IPS-18c (cell line): Measurements from ENCODE around the gene DHCR24.

ENCODE experiments used
- H3K4me3 ChIP-seq: 2 replicates; pipeline ENCODE4 v1.7.0; 2013; ENCODE audit warnings: low read depth, mild to moderate bottlenecking, low read length, moderate library complexity; ENCODE audit not compliant: insufficient read depth
- H3K9me3 ChIP-seq: one replicate; pipeline ENCODE4 v1.6.1; 2013; ENCODE audit warnings: mild to moderate bottlenecking, low read length, moderate library complexity; ENCODE audit not compliant: control insufficient read depth, insufficient read depth

DHCR24 gene

DNA sequence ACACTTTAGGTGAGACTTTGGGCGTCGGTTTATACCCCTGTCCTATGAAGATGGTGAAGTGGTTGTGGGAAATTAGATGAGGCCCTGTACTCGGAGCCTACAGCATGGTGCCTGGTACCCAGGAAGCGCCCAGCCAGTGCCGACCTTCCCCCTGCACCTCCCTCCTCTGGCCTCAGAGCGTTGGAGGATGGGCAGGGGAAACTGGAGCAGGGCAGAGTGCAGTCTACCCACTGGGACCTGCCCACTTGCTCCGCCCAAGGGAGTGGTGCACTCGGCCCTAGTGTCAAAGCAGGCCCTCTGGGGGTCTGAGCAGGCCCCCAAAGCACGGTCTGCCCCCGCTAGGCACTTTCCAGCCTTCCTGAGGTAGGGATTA is 72.9 kb downstream of the DHCR24 start:
- peaks cover 2% of the 10 kb centered on the region for H3K9me3 ChIP-seq
- 0 out of 2 replicates have a peak overlapping the region, but pooled peaks have one; percentile 6 for H3K4me3 ChIP-seq

DNA sequence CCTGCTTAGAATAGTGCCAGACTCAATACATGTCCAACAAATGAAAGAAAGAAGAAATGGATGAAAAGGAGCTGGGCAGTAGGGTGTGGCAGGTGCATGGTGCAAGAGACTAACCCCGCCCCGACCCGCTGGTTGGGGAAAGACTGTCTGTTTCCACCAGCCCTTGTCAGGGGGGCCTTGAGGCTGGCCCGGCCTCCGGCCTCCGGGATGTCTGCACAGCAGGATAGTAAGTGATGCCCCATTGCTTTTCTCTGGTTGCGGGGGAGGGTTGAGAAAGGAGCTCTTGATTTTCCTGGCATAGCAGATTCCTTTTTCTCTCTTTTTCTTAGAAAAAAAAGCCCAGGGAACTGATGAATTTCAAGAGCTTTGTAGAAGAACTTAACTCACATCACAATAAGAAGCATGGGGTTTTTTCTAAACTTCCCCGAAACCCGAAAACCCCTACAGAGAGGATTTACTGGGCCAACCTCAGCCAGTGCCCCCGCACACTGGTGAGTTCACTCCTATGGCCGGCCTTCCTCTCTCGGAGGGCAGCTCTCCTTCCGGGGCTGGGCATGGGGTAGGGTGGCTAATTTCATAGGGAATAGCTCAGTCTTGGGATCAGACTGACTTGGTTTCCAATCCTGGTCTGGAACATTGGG is 73.4 kb downstream of the DHCR24 start:
- H3K9me3 ChIP-seq: peaks cover 2% of the 10 kb centered on the region
- peak overlapping the region; percentile 29; the same call in 1 of the 2 replicates for H3K4me3 ChIP-seq

DNA sequence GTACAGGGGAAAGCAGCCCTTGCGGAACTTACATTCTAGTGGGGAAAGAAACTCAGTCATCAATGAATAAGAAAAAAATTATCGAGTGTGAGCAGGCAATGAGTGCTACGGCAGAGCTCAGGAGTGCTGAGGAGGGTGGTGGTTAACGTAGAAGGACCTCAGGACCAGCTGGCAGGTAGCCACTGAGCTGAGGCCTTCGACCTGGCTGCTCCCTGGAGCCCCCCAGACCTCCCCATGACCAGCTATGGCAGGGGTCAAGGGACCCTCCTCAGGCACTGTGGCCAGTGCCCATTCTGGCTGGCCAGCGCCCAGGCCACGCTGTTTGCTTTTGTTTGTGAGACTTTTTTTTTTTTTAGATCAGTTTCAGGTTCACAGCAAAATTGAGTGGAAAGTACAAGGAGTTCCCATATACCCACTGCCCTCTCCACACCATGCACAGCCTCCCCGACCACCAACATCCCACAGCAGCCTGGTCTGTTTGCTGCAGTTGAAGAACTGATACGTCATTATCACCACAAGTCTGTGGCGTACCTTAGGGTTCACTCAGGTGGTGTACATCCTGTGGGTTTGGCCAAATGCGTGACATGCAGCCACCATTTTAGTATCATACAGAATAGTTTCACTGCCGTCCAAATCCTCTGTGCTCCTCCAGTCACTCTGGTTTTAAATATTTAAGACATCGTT is 74.1 kb downstream of the DHCR24 start:
- Histone ChIP-seq H3K9me3 (no peaks in the 10 kb centered on the region), H3K4me3 (peak overlapping the region; percentile 29; the same call in 1 of the 2 replicates)

DNA sequence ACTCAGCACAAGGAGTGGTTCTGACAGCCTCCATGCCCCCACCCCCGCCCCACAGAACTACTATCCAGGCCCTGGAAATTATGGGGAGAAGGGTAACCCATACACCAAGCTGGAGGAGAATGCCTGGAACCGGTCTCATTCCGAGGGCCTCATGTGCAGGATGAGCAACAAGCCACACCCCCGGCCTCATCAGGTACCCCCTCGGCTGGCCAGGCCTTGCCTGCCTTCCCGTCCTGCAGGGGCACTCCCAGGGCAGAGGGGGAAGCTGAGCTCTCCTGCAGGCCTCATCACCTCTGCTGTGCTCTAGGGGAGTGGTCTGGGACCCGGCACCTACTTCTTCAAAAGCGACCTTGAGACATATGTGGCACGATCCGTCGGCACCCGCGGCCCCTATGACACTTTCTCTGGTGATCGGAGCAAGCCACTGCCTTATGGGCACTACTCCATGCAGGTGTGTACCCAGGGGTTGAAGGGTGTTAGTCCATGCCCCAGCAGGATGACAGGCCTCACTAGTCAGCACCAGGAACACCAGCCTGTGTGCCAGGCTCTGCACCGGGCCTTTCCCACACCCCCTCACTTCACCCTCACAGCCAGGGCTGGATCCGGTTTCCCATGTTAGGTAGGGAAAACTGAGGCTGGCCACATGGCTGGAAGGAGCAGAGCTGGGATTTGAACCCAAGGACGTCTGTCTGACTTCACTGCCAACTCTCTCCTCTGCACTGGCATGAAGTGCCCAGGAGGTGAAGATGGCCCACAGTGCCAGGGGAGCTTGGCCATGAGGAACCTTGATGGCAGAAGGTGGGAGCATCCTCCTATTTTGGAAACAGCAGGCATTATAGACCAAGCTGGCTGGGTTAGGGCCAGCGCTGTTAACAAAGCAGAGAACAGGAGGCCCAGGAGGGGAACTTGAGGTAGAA is 75.0 kb downstream of the DHCR24 start:
- H3K9me3 ChIP-seq: no peaks in the 10 kb centered on the region
- no peak overlapping the region for H3K4me3 ChIP-seq

DNA sequence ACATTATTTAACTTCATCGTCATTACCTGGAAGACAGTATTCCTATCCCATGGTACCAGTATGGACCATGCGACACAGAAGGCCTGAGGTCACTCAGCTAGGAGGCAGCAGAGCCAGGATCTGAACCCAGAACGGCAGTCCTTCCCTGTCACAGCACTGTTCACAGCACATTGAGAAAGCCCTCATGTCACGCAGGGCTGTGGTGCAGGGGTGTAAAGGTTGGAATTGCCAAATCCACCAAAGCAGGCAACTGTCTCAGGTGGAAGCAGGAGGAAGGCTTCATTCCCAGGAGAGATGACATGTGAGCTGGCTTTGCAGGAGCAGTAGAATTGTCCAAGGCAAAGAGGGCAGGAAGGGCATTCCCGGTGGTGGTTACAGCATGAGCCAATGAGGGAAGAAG is 75.9 kb downstream of the DHCR24 start:
- Histone ChIP-seq H3K9me3 (no peaks in the 10 kb centered on the region), H3K4me3 (no peak overlapping the region)

DNA sequence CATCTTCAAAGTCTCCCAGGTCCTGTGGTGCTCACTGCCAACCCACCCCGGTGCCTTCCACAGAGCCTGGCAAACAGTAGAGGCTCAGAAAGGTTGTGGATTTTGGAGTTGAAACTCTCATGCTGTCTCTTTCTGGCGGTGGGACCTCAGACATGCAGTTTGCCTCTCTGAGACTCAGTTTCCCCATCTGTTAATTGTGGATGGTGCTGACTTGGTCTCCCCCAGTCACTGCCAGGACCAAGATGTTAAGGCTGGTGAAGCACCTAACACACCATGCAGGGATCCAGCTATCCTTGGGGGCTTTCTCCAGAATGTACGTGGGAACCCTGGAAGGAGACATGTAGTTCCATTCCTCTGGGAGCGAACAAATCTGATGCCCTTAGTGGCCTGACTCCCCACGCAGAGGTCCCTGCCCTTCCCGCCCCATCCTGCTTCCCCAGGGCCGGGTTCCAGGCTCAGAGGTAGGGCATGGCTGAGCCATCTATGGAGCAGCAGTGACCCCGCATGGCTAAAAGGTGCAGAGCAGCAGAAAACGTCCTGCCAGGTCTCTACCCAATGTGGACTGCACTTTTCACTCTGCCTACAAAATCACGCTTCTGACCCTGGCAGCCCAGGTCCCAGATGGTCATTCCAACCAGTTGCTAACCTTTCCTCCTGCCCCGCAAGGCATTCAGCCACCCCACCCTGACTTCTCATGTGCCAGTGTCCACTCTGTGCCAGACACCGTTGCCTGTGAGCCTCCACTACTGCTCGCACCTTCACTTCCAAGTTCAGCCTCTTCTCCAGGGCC is 76.6 kb downstream of the DHCR24 start:
- H3K4me3 ChIP-seq: no peak overlapping the region
- H3K9me3 ChIP-seq: no peaks in the 10 kb centered on the region

GRCh38 chr1:54809496-54810074 is 77.4 kb downstream of the DHCR24 start:
- no peak overlapping the region for H3K4me3 ChIP-seq

DNA sequence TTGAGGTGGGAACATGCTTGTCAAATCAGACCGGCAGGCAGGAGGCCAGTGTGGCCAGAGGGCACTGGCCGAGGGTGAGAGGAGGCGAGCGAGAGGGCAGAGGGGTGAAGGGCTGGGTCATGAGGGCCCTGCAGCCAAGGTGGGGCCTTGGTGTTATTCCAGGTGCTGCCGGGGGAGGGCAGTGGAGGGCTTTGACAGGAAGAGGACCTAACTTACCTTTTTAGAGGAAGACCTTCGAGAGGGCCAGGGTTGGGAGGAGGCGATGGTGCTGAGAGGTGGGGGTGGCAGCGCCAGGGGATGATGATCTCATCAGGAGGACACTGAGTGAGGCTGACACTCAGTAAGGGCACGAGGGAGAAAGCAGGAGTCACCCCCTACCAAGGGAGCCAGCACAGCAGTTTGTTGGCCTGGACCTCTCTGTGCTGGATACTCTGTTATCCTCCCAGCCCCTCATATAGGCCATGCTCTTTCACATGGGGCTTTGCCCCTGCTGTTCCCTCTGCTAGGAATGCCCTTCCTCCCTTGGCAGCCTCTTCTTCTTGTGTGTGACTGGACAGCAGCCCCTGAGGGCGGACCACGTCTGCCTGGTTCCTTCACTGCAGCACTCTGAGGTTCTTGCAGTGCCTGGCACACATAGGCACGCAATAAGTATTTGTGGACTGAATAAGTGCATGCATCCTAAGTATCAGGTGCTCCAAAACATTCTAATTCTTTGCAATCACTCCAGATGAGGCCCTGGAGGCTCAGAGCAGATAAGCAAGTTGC is 78.4 kb downstream of the DHCR24 start:
- H3K4me3 ChIP-seq: no peak overlapping the region
- no peaks in the 10 kb centered on the region for H3K9me3 ChIP-seq

More at GRCh38 chr1:54809496-54810074, 77.4 kb downstream of the DHCR24 start:
- no peaks in the 10 kb centered on the region for H3K9me3 ChIP-seq

GRCh38 chr1:54807756-54808155 is 79.2 kb downstream of the DHCR24 start:
- Histone ChIP-seq H3K4me3 (no peak overlapping the region), H3K9me3 (no peaks in the 10 kb centered on the region)

DNA sequence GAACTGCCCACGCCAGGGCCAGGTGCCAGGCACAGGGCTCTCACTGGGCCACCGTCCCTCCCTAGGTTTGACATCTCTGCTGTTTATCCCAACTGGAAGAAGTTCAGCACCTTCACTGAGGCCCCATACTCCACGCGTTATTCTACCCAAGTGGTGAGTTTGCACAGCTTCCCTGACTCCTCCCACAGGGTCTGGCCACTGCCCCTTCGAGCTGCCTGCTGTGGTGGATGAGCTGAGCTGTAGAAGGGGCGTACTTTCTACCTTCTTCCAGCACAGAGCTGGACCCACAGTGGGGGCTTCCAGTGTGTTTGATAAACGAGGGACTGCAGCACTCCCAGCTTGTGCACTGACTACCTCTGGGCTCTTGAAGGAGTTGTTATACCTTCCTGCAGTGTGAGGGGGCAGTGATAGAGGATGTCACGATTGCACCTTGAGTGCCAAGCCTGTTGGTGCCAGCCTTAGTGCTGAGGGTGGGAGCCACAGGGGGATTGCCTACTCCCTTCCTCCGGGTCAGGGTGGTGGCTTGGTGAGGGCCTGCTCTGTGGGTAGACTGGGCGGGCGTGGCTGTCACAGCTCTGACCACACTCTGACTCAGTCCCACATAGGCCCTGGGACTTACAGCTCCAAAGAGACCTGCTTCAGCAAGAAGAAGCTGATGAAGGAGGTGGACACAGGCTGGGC is 79.9 kb downstream of the DHCR24 start:
- no peaks in the 10 kb centered on the region for H3K9me3 ChIP-seq
- H3K4me3 ChIP-seq: no peak overlapping the region

GRCh38 chr1:54805981-54806381 is 81.0 kb downstream of the DHCR24 start:
- H3K4me3 ChIP-seq: no peak overlapping the region
- no peaks in the 10 kb centered on the region for H3K9me3 ChIP-seq

DNA sequence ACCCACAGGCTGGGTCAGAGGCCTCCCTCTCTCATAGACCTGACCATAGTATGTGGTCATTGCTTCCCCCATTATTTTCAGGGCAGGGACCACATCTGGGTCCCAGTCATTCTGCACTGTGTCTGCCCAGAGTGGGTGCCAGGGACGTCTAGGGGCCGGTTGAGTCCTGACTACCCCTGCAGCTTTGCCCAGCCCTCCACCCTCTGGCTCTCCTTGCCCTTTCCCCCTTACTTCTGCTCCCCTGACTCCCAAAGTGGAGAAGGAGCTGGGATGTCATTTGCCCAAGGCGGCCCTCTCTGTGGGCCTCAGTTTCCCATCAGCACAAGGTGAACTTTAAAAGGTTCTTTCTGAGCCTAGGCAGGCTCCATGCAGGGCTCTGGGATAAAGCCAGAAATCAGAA is 81.5 kb downstream of the DHCR24 start:
- Histone ChIP-seq H3K9me3 (no peaks in the 10 kb centered on the region), H3K4me3 (no peak overlapping the region)

- Histone ChIP-seq H3K9me3 (no peaks in the 10 kb centered on the region), H3K4me3 (no peak overlapping the region)
These were observed 82.4 kb downstream of the DHCR24 start for GRCh38 chr1:54804471-54805132.

GRCh38 chr1:54803761-54804470 is 83.1 kb downstream of the DHCR24 start:
- Histone ChIP-seq H3K9me3 (no peaks in the 10 kb centered on the region), H3K4me3 (no peak overlapping the region)
